ENCODE measurements around the gene CAMK2G. TPM values are rescaled to one million over a fixed set of nuclear protein-coding genes. Genes with fewer than 3 reads are reported as not detected.

CAMK2G gene
- total RNA-seq, 2 experiments from 2014 or later, result 29.1 to 34.8 TPM

DNA sequence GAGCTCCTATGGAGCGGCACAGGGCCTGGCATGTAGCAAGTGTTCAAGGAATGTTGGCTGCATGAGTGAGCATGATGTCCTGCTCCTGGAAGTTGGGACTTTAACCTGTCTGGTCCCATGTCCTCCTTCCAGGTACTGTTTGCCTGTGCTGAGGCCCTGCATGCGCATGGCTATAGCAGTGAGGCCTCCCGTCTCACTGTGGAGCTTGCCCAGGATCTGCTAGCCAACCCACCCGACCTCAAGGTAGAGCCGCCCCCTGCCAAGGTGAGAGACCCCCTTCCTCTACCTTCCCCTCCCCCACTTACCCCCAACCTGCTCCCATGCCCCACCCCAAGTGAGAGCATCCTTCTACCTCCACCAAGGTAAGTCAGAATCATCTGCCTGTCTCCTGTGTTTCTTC is 80.9 kb downstream of the CAMK2G start:
- no peaks in the 10 kb centered on the region for H4K20me1 ChIP-seq (ENCODE audit: insufficient read depth, low read length)
- DNase-seq (ENCODE audit: low spot score), result no peak
- H3K9me2 ChIP-seq (ENCODE audit: insufficient read depth, low read length), result no peaks in the 10 kb centered on the region
- no peak overlapping the region for H3K4me2 ChIP-seq (ENCODE audit: low read length)
- ChIA-PET POLR2A (interaction anchor here (0.7 kb wide), 1 partner anchor 12 kb away, joined by 3 read pairs; the partner anchor contains the start of gene CHCHD1), CTCF (ENCODE audit: unreplicated experiment) (no interaction called here)
- H3K9me3 ChIP-seq (ENCODE audit: low read length), result no peaks in the 10 kb centered on the region
- no TSS peak for BruUV-seq (replicated peaks)
- peaks cover 74% of the 10 kb centered on the region for H3K36me3 ChIP-seq (ENCODE audit: insufficient read depth, low read length)
- H3K27ac ChIP-seq (ENCODE audit: low read depth, low read length, poor library complexity, severe bottlenecking), result no peak overlapping the region
- H3K4me1 ChIP-seq (ENCODE audit: insufficient read depth, low read length, poor library complexity, severe bottlenecking), result no peaks in the 10 kb centered on the region
- TF ChIP-seq CTCF (conservative IDR thresholded peaks at IDR 0.05; ENCODE audit: low read length), result no peak
- H3K79me2 ChIP-seq (ENCODE audit: insufficient read depth, low read depth, low read length), result no peaks in the 10 kb centered on the region
- intact Hi-C loops (cut with micrococcal nuclease; ENCODE audit: unreplicated experiment), result no loop called here
- no peak overlapping the region for H2AFZ ChIP-seq (ENCODE audit: low read length)
- H3K4me3 ChIP-seq (ENCODE audit: low read depth, low read length, poor library complexity, severe bottlenecking), result no peak overlapping the region

GRCh38 chr10:73791871-73792400 is 82.4 kb downstream of the CAMK2G start:
- Histone ChIP-seq H3K9me2 (ENCODE audit: insufficient read depth, low read length) (no peaks in the 10 kb centered on the region), H3K36me3 (ENCODE audit: insufficient read depth, low read length) (peaks cover 63% of the 10 kb centered on the region), H3K4me1 (ENCODE audit: insufficient read depth, low read length, poor library complexity, severe bottlenecking) (no peaks in the 10 kb centered on the region), H3K4me2 (ENCODE audit: low read length) (no peak overlapping the region), H3K79me2 (ENCODE audit: insufficient read depth, low read depth, low read length) (peaks cover 5% of the 10 kb centered on the region; the same call in 1 of the 2 replicates), H3K4me3 (ENCODE audit: low read depth, low read length, poor library complexity, severe bottlenecking) (no peak overlapping the region), H3K9me3 (ENCODE audit: low read length) (no peaks in the 10 kb centered on the region), H4K20me1 (ENCODE audit: insufficient read depth, low read length) (no peaks in the 10 kb centered on the region), H2AFZ (ENCODE audit: low read length) (no peak overlapping the region), H3K27ac (ENCODE audit: low read depth, low read length, poor library complexity, severe bottlenecking) (no peak overlapping the region)
- no TSS peak for BruUV-seq (replicated peaks)
- DNase-seq (ENCODE audit: low spot score), result no peak
- TF ChIP-seq EZH2phosphoT487 (IDR thresholded peaks at IDR 0.05; ENCODE audit: borderline replicate concordance, low read depth, low read length) (no peak), CTCF (conservative IDR thresholded peaks at IDR 0.05; ENCODE audit: low read length) (no peak)
- ChIA-PET CTCF (ENCODE audit: unreplicated experiment) (no interaction called here), POLR2A (no interaction called here)
- intact Hi-C loops (cut with micrococcal nuclease; ENCODE audit: unreplicated experiment), result no loop called here

DNA sequence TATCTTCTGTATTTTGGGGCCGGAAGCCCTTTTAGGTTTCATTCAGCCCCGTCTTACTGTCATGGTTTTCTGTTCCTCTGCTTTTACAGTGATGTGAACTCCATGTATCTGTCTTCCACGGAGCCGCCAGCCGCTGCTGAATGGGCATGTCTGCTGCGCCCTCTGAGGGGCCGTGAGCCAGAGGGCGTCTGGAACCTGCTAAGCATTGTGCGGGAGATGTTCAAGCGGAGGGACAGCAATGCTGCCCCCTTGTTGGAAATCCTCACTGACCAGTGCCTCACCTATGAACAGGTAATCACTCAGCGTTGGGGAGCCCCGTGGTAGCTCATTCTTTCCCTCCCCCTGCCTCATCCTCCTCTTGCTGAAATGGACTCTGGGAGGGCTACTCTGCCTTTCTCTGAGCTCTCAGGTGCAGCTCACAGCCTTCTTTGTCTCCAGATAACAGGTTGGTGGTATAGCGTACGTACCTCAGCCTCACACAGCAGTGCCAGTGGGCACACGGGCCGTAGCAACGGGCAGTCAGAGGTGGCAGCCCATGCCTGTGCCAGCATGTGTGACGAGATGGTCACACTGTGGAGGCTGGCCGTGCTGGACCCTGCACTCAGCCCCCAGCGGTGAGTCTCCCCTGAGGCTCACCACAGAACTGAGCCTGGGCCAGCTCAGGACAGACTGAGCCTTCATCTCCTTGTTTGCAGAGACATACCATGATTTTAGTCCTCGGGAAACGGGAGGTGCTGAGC is 83.3 kb downstream of the CAMK2G start:
- H3K36me3 ChIP-seq (ENCODE audit: insufficient read depth, low read length), result peaks cover 54% of the 10 kb centered on the region
- H3K4me2 ChIP-seq (ENCODE audit: low read length), result no peak overlapping the region
- intact Hi-C loops (cut with micrococcal nuclease; ENCODE audit: unreplicated experiment), result no loop called here

More for the DNA sequence above, 83.3 kb downstream of the CAMK2G start:
- Histone ChIP-seq H4K20me1 (ENCODE audit: insufficient read depth, low read length) (no peaks in the 10 kb centered on the region), H3K27ac (ENCODE audit: low read depth, low read length, poor library complexity, severe bottlenecking) (no peak overlapping the region), H3K9me3 (ENCODE audit: low read length) (no peaks in the 10 kb centered on the region), H3K4me3 (ENCODE audit: low read depth, low read length, poor library complexity, severe bottlenecking) (no peak overlapping the region), H3K4me1 (ENCODE audit: insufficient read depth, low read length, poor library complexity, severe bottlenecking) (peaks cover 6% of the 10 kb centered on the region), H3K9me2 (ENCODE audit: insufficient read depth, low read length) (no peaks in the 10 kb centered on the region), H3K79me2 (ENCODE audit: insufficient read depth, low read depth, low read length) (peaks cover 12% of the 10 kb centered on the region; the same call in 1 of the 2 replicates), H2AFZ (ENCODE audit: low read length) (no peak overlapping the region)
- TF ChIP-seq CTCF (conservative IDR thresholded peaks at IDR 0.05; ENCODE audit: low read length) (no peak), EZH2phosphoT487 (IDR thresholded peaks at IDR 0.05; ENCODE audit: borderline replicate concordance, low read depth, low read length) (no peak)
- ChIA-PET POLR2A (no interaction called here), CTCF (ENCODE audit: unreplicated experiment) (no interaction called here)
- no peak for DNase-seq (ENCODE audit: low spot score)
- no TSS peak for BruUV-seq (replicated peaks)
